Prostate gland (tissue), 2 donors: Measurements from ENCODE around the gene CTBP2. TPM values are rescaled to one million over a fixed set of nuclear protein-coding genes. Genes with fewer than 3 reads are reported as not detected.

Experiments used
- DNase-seq: peaks from one replicate; pipeline ENCODE4 v3.0.0-alpha.2; 2019; ENCODE audit warnings: low spot score
- H3K27ac ChIP-seq, 2 donors: fragments of 200-600 bp; sonication (generic); 2 replicates each; pipeline ENCODE4 v1.5.1; 2017 to 2019
- H3K27me3 ChIP-seq: fragments of 200-600 bp; sonication (generic); replicated peaks from 2 replicates; pipeline ENCODE4 v1.5.1; 2019; ENCODE audit not compliant: insufficient read depth
- H3K36me3 ChIP-seq, 2 donors: fragments of 200-600 bp; sonication (generic); 1 replicate in 1 of 2; 2 replicates in 1 of 2; pipeline versions ENCODE4 v1.5.1 to v1.8.1; 2017 to 2019
- H3K4me1 ChIP-seq: fragments of 200-600 bp; sonication (generic); replicated peaks from 2 replicates; pipeline ENCODE4 v1.5.1; 2019
- H3K4me3 ChIP-seq, 2 donors: fragments of 200-600 bp; sonication (generic); 2 replicates each; pipeline ENCODE4 v1.5.1; 2017 to 2019
- H3K9me3 ChIP-seq: fragments of 200-600 bp; sonication (generic); 2 replicates; pipeline ENCODE4 v1.5.1; 2017
- CTCF ChIP-seq, 4 experiments: fragments of 200-600 bp in 2 of 4; fragments of 450-650 bp in 2 of 4; sonication (generic) in 2 of 4; IDR thresholded peaks; 1 replicate in 3 of 4; 2 replicates in 1 of 4; pipeline ENCODE4 v1.5.1; 2016 to 2019; ENCODE audit warnings: antibody characterized with exemption in 4 of 4, mild to moderate bottlenecking in 2 of 4, moderate library complexity in 2 of 4
- POLR2A ChIP-seq: fragments of 450-650 bp; IDR thresholded peaks from one replicate; pipeline ENCODE4 v1.6.1; 2016; ENCODE audit warnings: antibody characterized with exemption, mild to moderate bottlenecking
- POLR2AphosphoS5 ChIP-seq: sonication (generic); formaldehyde crosslinking; IDR thresholded peaks from one replicate; pipeline ENCODE4 v1.6.1; 2017; ENCODE audit warnings: antibody characterized with exemption
- WGBS: methylation state at CpG from one replicate; pipeline ENCODE4 v1.1.5; 2018; 5-methylcytosine and 5-hydroxymethylcytosine counted together
- intact Hi-C: fragments of 100-400 bp; cut with DNase I; formaldehyde crosslinking; loops from one replicate; pipeline ENCODE4 v1.14.2; 2022
- total RNA-seq, 2 donors: library from RNA; depleted of rRNA; stranded (reverse); fragments of >200 nt; gene quantifications; one replicate each; pipeline ENCODE4 v1.1.0, GENCODE V29; 2016

The CTBP2 gene
- total RNA-seq, 2 donors from 2014 or later, result 70.2 to 89.7 TPM

- peaks cover 21% of the 10 kb centered on the region for H3K4me1 ChIP-seq
- 77% methylated on average over 16 of the region's 16 CpGs for WGBS
Measured at GRCh38 chr10:125011171-125011925, 149.0 kb downstream of the CTBP2 start.

GRCh38 chr10:125010362-125010761, 150.0 kb downstream of the CTBP2 start:
- WGBS, result 96% methylated on average over 5 of the region's 5 CpGs
- Histone ChIP-seq H3K27me3 (no peaks in the 10 kb centered on the region), H3K4me1 (peaks cover 14% of the 10 kb centered on the region), H3K36me3 (no peaks in the 10 kb centered on the region), H3K27ac (peak overlapping the region in 1 of 2 donors; percentile 80), H3K9me3 (no peaks in the 10 kb centered on the region), H3K4me3 (no peak overlapping the region)
- no peak for DNase-seq
- TF ChIP-seq POLR2A (no peak), POLR2AphosphoS5 (no peak), CTCF (IDR thresholded peaks at IDR 0.05) (no peak)
- intact Hi-C loops, result no loop called here

More at GRCh38 chr10:125011171-125011925, 149.0 kb downstream of the CTBP2 start:
- intact Hi-C loops, result no loop called here
- no peak overlapping the region for H3K4me3 ChIP-seq
- H3K36me3 ChIP-seq, result no peaks in the 10 kb centered on the region
- peak overlapping the region; percentile 63 to 80 for H3K27ac ChIP-seq
- no peak for DNase-seq
- H3K9me3 ChIP-seq, result no peaks in the 10 kb centered on the region
- H3K27me3 ChIP-seq, result no peaks in the 10 kb centered on the region
- TF ChIP-seq POLR2A (no peak), POLR2AphosphoS5 (no peak), CTCF (IDR thresholded peaks at IDR 0.05) (no peak)

GRCh38 chr10:125009661-125010161, 150.7 kb downstream of the CTBP2 start:
- DNase-seq, result no peak
- WGBS, result 67% methylated on average over 15 of the region's 15 CpGs
- intact Hi-C loops, result no loop called here
- TF ChIP-seq CTCF (IDR thresholded peaks at IDR 0.05), result no peak
- TF ChIP-seq POLR2A, result no peak
- no peak for TF ChIP-seq POLR2AphosphoS5
- Histone ChIP-seq H3K4me1 (peaks cover 9% of the 10 kb centered on the region), H3K27me3 (no peaks in the 10 kb centered on the region), H3K9me3 (no peaks in the 10 kb centered on the region), H3K27ac (peak overlapping the region; percentile 69 to 80), H3K4me3 (no peak overlapping the region), H3K36me3 (no peaks in the 10 kb centered on the region)

GRCh38 chr10:125008689-125009638, 151.4 kb downstream of the CTBP2 start:
- intact Hi-C loops, result no loop called here
- Histone ChIP-seq H3K4me1 (peaks cover 9% of the 10 kb centered on the region), H3K27me3 (no peaks in the 10 kb centered on the region), H3K27ac (peak overlapping the region; percentile 69 to 80), H3K4me3 (peak overlapping the region in 1 of 2 donors; percentile 13), H3K9me3 (no peaks in the 10 kb centered on the region), H3K36me3 (no peaks in the 10 kb centered on the region)
- peak in 1 of 4 experiments; percentile 0 for TF ChIP-seq CTCF (IDR thresholded peaks at IDR 0.05)
- no peak for TF ChIP-seq POLR2A
- TF ChIP-seq POLR2AphosphoS5, result peak; percentile 76
- 56% methylated on average over 22 of the region's 22 CpGs for WGBS
- no peak for DNase-seq
